ENCODE measurements around the gene PNISR.

- TF ChIP-seq CTCF (IDR thresholded peaks at IDR 0.05) (no peak), POLR2A (IDR thresholded peaks at IDR 0.05) (no peak), EP300 (IDR thresholded peaks at IDR 0.05) (no peak)
These were observed 31.8 kb downstream of the PNISR start for GRCh38 chr6:99393366-99393697.

Measured in tibial nerve (tissue), 4 donors.